ENCODE results near the gene ANGPTL8. TPM values are rescaled to one million over a fixed set of nuclear protein-coding genes. Genes with fewer than 3 reads are reported as not detected.

Gene ANGPTL8
- total and polyA plus RNA-seq, 2 experiments from 2014 or later = not detected

DNA sequence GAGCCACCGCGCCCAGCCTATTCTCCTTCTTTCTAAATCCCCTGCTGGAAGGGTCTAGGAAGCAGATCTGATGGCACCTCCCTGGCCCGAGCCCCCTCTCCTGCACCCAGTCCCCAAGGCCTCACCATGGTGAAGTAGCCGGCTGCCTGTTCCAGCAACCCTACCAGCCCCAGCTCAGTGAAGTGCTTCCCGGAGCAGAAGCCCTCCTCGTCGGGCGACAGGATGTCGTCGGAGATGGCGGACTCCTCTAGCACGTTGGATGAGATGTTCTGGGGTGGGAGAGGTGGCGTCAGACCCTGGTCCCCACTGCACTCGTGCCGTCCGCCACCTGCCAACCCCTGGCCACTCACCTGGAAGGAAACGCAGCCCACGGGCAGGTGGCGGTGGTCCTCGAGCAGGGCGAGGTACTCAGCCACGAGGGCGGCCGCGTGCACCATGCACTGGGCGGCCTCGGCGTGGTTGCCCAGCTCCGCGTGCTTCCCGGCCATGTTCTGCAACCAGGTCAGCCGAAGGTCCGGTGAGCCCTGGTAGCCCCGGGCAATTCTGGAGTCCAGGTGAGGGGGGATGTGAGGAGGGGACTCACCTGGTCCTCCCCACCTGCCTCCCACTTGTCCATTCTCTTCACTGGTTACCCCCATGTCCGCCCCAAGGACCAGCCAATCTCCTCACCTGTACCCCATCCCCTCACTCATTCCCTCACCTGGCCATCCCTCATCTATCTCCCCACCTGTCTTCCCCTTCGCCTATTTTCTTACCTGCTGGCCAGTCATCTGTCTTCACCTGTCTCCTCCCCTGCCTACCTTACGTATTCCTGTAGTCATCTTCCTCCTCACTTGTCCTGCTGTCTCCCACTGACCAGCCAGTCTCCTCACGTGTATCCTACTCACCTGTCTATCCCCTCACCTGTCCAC lies 30.6 kb upstream of the ANGPTL8 start:
- Histone ChIP-seq H3K79me2 (replicated peaks; ENCODE audit: insufficient read depth) (no peaks in the 10 kb centered on the region), H3K4me2 (no peak overlapping the region), H2AFZ (no peak overlapping the region), H3K9me2 (ENCODE audit: insufficient read depth) (no peaks in the 10 kb centered on the region), H3F3A (replicated peaks; ENCODE audit: low read depth) (0 out of 2 replicates have a peak, but pooled peaks cover 7% of the 10 kb centered on the region), H3K4me1 (ENCODE audit: insufficient read depth) (no peaks in the 10 kb centered on the region), H4K20me1 (replicated peaks; ENCODE audit: insufficient read depth) (0 out of 2 replicates have a peak, but pooled peaks cover 3% of the 10 kb centered on the region), H3K27me3 (ENCODE audit: insufficient read depth) (no peaks in the 10 kb centered on the region), H3K36me3 (ENCODE audit: insufficient read depth) (0 out of 2 replicates have a peak, but pooled peaks cover 3% of the 10 kb centered on the region), H3K27ac (ENCODE audit: low read depth) (no peak overlapping the region), H3K4me3 (no peak overlapping the region)
- Mint-ChIP-seq H3K4me1 (no peaks in the 10 kb centered on the region), H3K36me3 (ENCODE audit: low read depth) (peaks cover 8% of the 10 kb centered on the region; the same call in 2 of the 3 replicates), H3K9me3 (no peaks in the 10 kb centered on the region), H3K4me3 (no peak overlapping the region), H3K27ac (no peak overlapping the region), H3K27me3 (ENCODE audit: insufficient read depth, low read depth, poor library complexity) (peaks cover 3% of the 10 kb centered on the region)
- TF ChIP-seq REST (IDR thresholded peaks at IDR 0.05; ENCODE audit: unreplicated experiment) (no peak), POLR2AphosphoS5 (IDR thresholded peaks at IDR 0.05; ENCODE audit: low read depth) (no peak), JUNB (IDR thresholded peaks at IDR 0.05; ENCODE audit: unreplicated experiment) (no peak), ZNF114 (CRISPR knock-in tag; IDR thresholded peaks at IDR 0.05) (no peak), ZNF462 (CRISPR knock-in tag; IDR thresholded peaks at IDR 0.05) (no peak), ETS1 (IDR thresholded peaks at IDR 0.05) (no peak), EZH2 (IDR thresholded peaks at IDR 0.05; ENCODE audit: low read depth, unreplicated experiment) (no peak), ZNF331 (CRISPR knock-in tag; IDR thresholded peaks at IDR 0.05; ENCODE audit: low read depth) (no peak), EZH2phosphoT487 (IDR thresholded peaks at IDR 0.05; ENCODE audit: unreplicated experiment) (no peak), NANOG (IDR thresholded peaks at IDR 0.05; ENCODE audit: borderline replicate concordance) (no peak), CREB1 (CRISPR knock-in tag; IDR thresholded peaks at IDR 0.05; ENCODE audit: low read depth) (no peak), STAT1 (IDR thresholded peaks at IDR 0.05; ENCODE audit: unreplicated experiment) (no peak), CTCF (conservative IDR thresholded peaks at IDR 0.05; ENCODE audit: low read depth in 2 of 2) (no peak)
- DNase-seq (ENCODE audit: low spot score) (no peak), ATAC-seq (no peak)
